Esophagus squamous epithelium (tissue), 4 donors: ENCODE data around the gene ATP2A2.

Source experiments
- POLR2A ChIP-seq, 4 donors: fragments of 450-650 bp; IDR thresholded peaks; one replicate each; pipeline ENCODE4 v1.6.1; 2017; ENCODE audit warnings: antibody characterized with exemption in 4 of 4, mild to moderate bottlenecking in 4 of 4, moderate library complexity in 3 of 4
- TF ChIP-seq, protein P1 (sequence below), 6 experiments: fragments of 450-650 bp in 4 of 6; fragments of 200-600 bp in 2 of 6; sonication (generic) in 2 of 6; IDR thresholded peaks; one replicate each; pipeline ENCODE4 v1.5.1; 2016 to 2019; ENCODE audit warnings: antibody characterized with exemption in 6 of 6, mild to moderate bottlenecking in 4 of 6, moderate library complexity in 4 of 6

- TF ChIP-seq, protein P1, sequence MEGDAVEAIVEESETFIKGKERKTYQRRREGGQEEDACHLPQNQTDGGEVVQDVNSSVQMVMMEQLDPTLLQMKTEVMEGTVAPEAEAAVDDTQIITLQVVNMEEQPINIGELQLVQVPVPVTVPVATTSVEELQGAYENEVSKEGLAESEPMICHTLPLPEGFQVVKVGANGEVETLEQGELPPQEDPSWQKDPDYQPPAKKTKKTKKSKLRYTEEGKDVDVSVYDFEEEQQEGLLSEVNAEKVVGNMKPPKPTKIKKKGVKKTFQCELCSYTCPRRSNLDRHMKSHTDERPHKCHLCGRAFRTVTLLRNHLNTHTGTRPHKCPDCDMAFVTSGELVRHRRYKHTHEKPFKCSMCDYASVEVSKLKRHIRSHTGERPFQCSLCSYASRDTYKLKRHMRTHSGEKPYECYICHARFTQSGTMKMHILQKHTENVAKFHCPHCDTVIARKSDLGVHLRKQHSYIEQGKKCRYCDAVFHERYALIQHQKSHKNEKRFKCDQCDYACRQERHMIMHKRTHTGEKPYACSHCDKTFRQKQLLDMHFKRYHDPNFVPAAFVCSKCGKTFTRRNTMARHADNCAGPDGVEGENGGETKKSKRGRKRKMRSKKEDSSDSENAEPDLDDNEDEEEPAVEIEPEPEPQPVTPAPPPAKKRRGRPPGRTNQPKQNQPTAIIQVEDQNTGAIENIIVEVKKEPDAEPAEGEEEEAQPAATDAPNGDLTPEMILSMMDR (IDR thresholded peaks at IDR 0.05) = no peak
- no peak for TF ChIP-seq POLR2A (IDR thresholded peaks at IDR 0.05)
These were observed 35.8 kb downstream of the ATP2A2 start for GRCh38 chr12:110316861-110317260.
